Measurements from ENCODE around the gene SPPL2B. TPM values are rescaled to one million over a fixed set of nuclear protein-coding genes. Genes with fewer than 3 reads are reported as not detected.

The SPPL2B gene
- polyA plus RNA-seq, 1 experiment, result 9.9 TPM

DNA sequence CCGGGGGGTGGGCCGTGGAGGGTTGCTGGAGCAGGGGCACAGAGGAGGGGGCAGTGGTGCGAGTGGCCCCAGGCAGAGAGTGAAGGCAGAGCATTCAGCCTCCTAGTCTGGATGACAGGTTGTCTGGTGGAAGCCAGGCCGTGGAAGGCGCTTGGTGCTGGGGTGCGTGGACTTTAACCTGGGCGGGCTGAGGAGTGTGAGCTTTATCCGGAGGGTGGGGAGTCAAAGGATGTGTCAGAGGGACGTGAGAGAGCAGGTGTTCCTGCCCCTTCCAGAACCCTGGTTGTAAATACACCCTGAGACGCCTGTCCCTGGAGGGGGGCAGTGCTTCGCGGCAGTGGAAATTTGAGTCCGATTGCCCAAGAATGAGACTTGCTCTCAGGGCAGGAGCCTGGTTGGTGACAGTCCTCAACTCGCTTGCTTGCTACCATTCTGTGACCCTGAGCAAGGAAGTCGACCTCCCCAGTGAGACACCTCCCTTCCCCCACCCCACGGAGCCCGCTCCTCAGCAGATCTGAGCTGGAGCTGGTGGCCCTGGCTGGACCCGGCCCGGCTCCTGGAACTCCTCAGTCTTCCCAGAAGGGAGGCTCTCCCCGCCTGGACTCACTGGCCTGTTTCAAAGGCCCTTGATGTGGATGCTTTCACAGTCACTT, 2.3 kb downstream of the SPPL2B start:
- H3K4me3 ChIP-seq (ENCODE audit: low read depth, low read length), result no peak overlapping the region
- H3K9me3 ChIP-seq (ENCODE audit: control insufficient read depth, insufficient read depth, low read length), result peaks cover 17% of the 10 kb centered on the region
- H3K27ac ChIP-seq (ENCODE audit: low read depth, low read length), result no peak overlapping the region
- CTCF ChIA-PET, result interaction anchor here (0.6 to 1.5 kb wide), 2 partner anchors 15 to 95 kb away, joined by 3 to 5 read pairs; partner anchors contain the start of gene PLEKHJ1
- DNase-seq (ENCODE audit: low read depth, low spot score), result no peak
- POLR2A ChIA-PET, result no interaction called here
- H3K27me3 ChIP-seq (ENCODE audit: control insufficient read depth, insufficient read depth, low read length), result no peaks in the 10 kb centered on the region
- TF ChIP-seq, protein P1, sequence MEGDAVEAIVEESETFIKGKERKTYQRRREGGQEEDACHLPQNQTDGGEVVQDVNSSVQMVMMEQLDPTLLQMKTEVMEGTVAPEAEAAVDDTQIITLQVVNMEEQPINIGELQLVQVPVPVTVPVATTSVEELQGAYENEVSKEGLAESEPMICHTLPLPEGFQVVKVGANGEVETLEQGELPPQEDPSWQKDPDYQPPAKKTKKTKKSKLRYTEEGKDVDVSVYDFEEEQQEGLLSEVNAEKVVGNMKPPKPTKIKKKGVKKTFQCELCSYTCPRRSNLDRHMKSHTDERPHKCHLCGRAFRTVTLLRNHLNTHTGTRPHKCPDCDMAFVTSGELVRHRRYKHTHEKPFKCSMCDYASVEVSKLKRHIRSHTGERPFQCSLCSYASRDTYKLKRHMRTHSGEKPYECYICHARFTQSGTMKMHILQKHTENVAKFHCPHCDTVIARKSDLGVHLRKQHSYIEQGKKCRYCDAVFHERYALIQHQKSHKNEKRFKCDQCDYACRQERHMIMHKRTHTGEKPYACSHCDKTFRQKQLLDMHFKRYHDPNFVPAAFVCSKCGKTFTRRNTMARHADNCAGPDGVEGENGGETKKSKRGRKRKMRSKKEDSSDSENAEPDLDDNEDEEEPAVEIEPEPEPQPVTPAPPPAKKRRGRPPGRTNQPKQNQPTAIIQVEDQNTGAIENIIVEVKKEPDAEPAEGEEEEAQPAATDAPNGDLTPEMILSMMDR (IDR thresholded peaks at IDR 0.05; ENCODE audit: low read depth, low read length), result no peak

DNA sequence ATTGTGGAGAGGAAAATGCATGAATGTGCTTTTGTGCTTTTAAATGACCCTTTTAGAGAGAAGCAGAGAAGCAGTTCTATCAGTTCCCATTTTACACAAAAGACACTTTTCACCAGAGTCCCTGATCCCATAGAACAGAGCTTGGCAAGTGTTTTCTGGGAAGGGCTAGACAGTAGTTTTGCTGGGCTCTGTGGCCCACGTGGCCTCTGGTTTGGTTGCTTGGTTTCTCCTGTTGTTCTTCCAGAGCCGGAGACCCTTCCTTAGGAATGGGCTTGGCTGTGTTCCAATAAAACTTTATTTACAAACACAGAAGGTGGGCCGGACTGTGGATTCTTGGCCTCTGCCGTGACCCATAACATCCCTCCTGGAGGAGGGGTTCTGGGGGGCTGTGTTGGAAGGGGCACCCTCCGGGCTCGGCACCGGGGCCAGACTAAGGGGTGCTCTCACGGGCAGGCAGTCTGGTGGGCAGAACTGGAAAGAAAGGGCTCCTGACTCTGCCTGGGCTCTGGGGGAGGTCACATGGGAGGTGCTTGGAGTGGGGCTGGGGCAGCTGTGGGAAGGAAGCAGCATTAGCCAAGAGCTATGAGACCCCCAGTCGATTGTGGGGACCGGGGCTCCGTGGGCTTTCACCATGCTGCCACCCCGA, 3.2 kb downstream of the SPPL2B start:
- CTCF ChIA-PET, result no interaction called here
- DNase-seq (ENCODE audit: low read depth, low spot score), result no peak
- peaks cover 17% of the 10 kb centered on the region for H3K9me3 ChIP-seq (ENCODE audit: control insufficient read depth, insufficient read depth, low read length)
- H3K27ac ChIP-seq (ENCODE audit: low read depth, low read length), result no peak overlapping the region
- TF ChIP-seq, protein P1 (IDR thresholded peaks at IDR 0.05; ENCODE audit: low read depth, low read length), result no peak
- no peak overlapping the region for H3K4me3 ChIP-seq (ENCODE audit: low read depth, low read length)
- POLR2A ChIA-PET, result no interaction called here
- no peaks in the 10 kb centered on the region for H3K27me3 ChIP-seq (ENCODE audit: control insufficient read depth, insufficient read depth, low read length)

DNA sequence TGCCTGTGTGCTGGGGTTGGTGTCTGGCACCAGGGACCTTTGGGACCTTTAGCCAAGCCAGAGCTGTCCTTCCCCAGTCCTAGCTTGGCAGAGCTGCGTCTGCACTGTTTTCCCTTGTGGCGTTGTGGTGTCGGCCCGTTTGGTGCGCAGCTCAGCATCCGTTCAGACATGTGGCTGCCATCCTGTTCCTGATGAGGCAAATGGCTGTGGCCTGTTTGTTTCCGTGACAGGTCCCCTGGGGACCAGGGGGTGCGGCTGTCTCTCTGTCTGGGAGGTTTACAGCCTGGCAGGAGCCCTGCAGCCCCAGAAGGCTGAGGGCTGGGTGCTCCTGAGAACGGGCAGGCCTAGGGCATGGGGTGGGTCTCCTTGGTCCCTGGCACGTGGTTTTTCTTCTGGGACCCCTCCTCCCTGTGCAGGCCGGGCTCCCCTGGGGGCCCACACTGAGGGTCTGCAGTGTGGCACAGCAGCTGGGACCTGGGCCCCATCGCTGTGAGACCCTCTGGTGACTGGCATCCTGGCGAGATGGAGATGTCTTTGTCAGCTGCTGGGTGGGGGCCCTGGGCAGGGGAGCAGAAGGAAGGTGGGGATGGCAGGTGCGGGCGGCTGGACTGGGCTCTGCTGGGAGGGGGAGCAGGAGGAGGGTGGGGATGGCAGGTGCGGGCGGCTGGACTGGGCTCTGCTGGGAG, 4.0 kb downstream of the SPPL2B start:
- ChIA-PET CTCF (no interaction called here), POLR2A (no interaction called here)
- DNase-seq (ENCODE audit: low read depth, low spot score), result no peak
- Histone ChIP-seq H3K4me3 (ENCODE audit: low read depth, low read length) (no peak overlapping the region), H3K9me3 (ENCODE audit: control insufficient read depth, insufficient read depth, low read length) (peaks cover 17% of the 10 kb centered on the region), H3K27ac (ENCODE audit: low read depth, low read length) (no peak overlapping the region), H3K27me3 (ENCODE audit: control insufficient read depth, insufficient read depth, low read length) (no peaks in the 10 kb centered on the region)
- TF ChIP-seq, protein P1 (IDR thresholded peaks at IDR 0.05; ENCODE audit: low read depth, low read length), result no peak

DNA sequence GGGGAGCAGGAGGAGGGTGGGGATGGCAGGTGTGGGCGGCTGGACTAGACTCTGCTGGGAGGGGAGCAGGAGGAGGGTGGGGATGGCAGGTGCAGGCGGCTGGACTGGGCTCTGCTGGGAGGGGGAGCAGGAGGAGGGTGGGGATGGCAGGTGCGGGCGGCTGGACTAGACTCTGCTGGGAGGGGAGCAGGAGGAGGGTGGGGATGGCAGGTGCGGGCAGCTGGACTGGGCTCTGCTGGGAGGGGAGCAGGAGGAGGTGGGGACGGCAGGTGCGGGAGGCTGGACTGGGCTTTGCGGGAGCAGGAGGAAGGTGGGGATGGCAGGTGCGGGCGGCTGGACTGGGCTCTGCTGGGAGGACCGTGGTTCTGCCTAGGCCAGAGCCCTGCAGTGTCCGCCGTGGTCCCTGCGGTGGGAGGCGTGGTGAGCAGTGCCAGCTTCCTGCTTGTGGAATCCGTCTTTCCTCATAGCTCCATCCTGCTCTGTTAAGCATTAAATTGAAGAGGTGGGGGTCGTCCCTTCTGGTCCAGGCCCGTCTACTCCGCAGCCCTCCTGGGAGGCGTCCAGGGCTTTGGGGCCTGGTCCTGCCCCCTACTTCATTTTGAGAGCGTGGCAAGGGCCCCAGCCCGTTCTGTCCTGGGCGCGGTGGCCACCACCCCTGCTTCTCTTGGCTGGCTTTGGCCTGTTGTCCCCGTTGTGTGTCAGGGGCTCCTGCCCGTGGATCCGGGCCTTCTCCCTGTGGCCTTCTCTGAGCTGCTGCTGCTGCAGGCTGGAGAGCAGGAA, 4.7 kb downstream of the SPPL2B start:
- CTCF ChIA-PET, result interaction anchor here (0.6 kb wide), 1 partner anchor 41 kb away, joined by 3 read pairs; no protein-coding TSS in a partner anchor
- POLR2A ChIA-PET, result no interaction called here
- Histone ChIP-seq H3K9me3 (ENCODE audit: control insufficient read depth, insufficient read depth, low read length) (peaks cover 17% of the 10 kb centered on the region), H3K4me3 (ENCODE audit: low read depth, low read length) (no peak overlapping the region), H3K27ac (ENCODE audit: low read depth, low read length) (no peak overlapping the region), H3K27me3 (ENCODE audit: control insufficient read depth, insufficient read depth, low read length) (no peaks in the 10 kb centered on the region)
- TF ChIP-seq, protein P1 (IDR thresholded peaks at IDR 0.05; ENCODE audit: low read depth, low read length), result no peak
- no peak for DNase-seq (ENCODE audit: low read depth, low spot score)
